Measurements from ENCODE around the gene MRPL9.
A peak's percentile ranks its signal among the peaks of the same experiment; 100 is the strongest.
"Not testable (repeated sequence)": the region's sequence is repeated elsewhere in the genome, so short reads cannot be mapped to it uniquely, and the experiment has no call there.

Gene MRPL9

GRCh38 chr1:151776665-151777062, 13.4 kb upstream of the MRPL9 start:
- no peak overlapping the region for H3K4me3 Mint-ChIP-seq
- no peak for ATAC-seq (replicated peaks)

GRCh38 chr1:151775894-151776664, 12.8 kb upstream of the MRPL9 start:
- H3K36me3 Mint-ChIP-seq (ENCODE audit: insufficient read depth) = peaks cover 33% of the 10 kb centered on the region
- no peak for ATAC-seq (replicated peaks)
- no peaks in the 10 kb centered on the region for H3K27me3 Mint-ChIP-seq
- no peaks in the 10 kb centered on the region for H3K9me3 Mint-ChIP-seq
- no peak overlapping the region for H3K27ac Mint-ChIP-seq
- DNase-seq = no peak
- no peak overlapping the region for H3K4me3 Mint-ChIP-seq
- H3K4me1 Mint-ChIP-seq (ENCODE audit: low read depth in 2 of 2) = no peaks in the 10 kb centered on the region

More at GRCh38 chr1:151776665-151777062, 13.4 kb upstream of the MRPL9 start:
- peaks cover 31% of the 10 kb centered on the region for H3K36me3 Mint-ChIP-seq (ENCODE audit: insufficient read depth)
- H3K9me3 Mint-ChIP-seq = no peaks in the 10 kb centered on the region
- H3K27me3 Mint-ChIP-seq = no peaks in the 10 kb centered on the region
- no peak for DNase-seq
- H3K4me1 Mint-ChIP-seq (ENCODE audit: low read depth in 2 of 2) = no peaks in the 10 kb centered on the region
- no peak overlapping the region for H3K27ac Mint-ChIP-seq

GRCh38 chr1:151774256-151774922, 11.1 kb upstream of the MRPL9 start:
- Mint-ChIP-seq H3K27ac (no peak overlapping the region), H3K36me3 (ENCODE audit: insufficient read depth) (peaks cover 33% of the 10 kb centered on the region), H3K9me3 (no peaks in the 10 kb centered on the region), H3K4me3 (no peak overlapping the region), H3K4me1 (ENCODE audit: low read depth in 2 of 2) (no peaks in the 10 kb centered on the region), H3K27me3 (no peaks in the 10 kb centered on the region)
- ATAC-seq (replicated peaks) = no peak
- DNase-seq = no peak

GRCh38 chr1:151773702-151774101, 10.4 kb upstream of the MRPL9 start:
- Mint-ChIP-seq H3K27me3 (no peaks in the 10 kb centered on the region), H3K27ac (no peak overlapping the region), H3K4me3 (no peak overlapping the region), H3K4me1 (ENCODE audit: low read depth in 2 of 2) (no peaks in the 10 kb centered on the region), H3K9me3 (no peaks in the 10 kb centered on the region), H3K36me3 (ENCODE audit: insufficient read depth) (peaks cover 29% of the 10 kb centered on the region)
- no peak for DNase-seq
- no peak for ATAC-seq (replicated peaks)

GRCh38 chr1:151769270-151769669, 6.0 kb upstream of the MRPL9 start:
- not testable (repeated sequence) for H3K4me3 Mint-ChIP-seq; H3K36me3 Mint-ChIP-seq (ENCODE audit: insufficient read depth); DNase-seq; H3K9me3 Mint-ChIP-seq; ATAC-seq (replicated peaks); H3K4me1 Mint-ChIP-seq (ENCODE audit: low read depth in 2 of 2); H3K27me3 Mint-ChIP-seq; H3K27ac Mint-ChIP-seq

- not testable (repeated sequence) for H3K27me3 Mint-ChIP-seq; H3K4me3 Mint-ChIP-seq; H3K36me3 Mint-ChIP-seq (ENCODE audit: insufficient read depth); DNase-seq; H3K9me3 Mint-ChIP-seq; H3K4me1 Mint-ChIP-seq (ENCODE audit: low read depth in 2 of 2); H3K27ac Mint-ChIP-seq; ATAC-seq (replicated peaks)
Measured at GRCh38 chr1:151768351-151769066, 5.2 kb upstream of the MRPL9 start.

GRCh38 chr1:151763990-151764389, 694 bp upstream of the MRPL9 start:
- no peaks in the 10 kb centered on the region for H3K9me3 Mint-ChIP-seq
- no peak for DNase-seq
- peak overlapping the region; percentile 97 to 98 for H3K27ac Mint-ChIP-seq
- H3K4me3 Mint-ChIP-seq = peak overlapping the region; percentile 95 to 97
- H3K4me1 Mint-ChIP-seq (ENCODE audit: low read depth in 2 of 2) = peaks cover 14 to 15% of the 10 kb centered on the region in 2 donors
- peaks cover 47% of the 10 kb centered on the region for H3K36me3 Mint-ChIP-seq (ENCODE audit: insufficient read depth)
- ATAC-seq (replicated peaks) = no peak
- H3K27me3 Mint-ChIP-seq = no peaks in the 10 kb centered on the region

GRCh38 chr1:151760597-151761385, 2.5 kb downstream of the MRPL9 start:
- peak overlapping the region in 1 of 2 donors; percentile 72 for H3K27ac Mint-ChIP-seq
- DNase-seq (no peak), ATAC-seq (replicated peaks) (no peak)
- peaks cover 64% of the 10 kb centered on the region for H3K36me3 Mint-ChIP-seq (ENCODE audit: insufficient read depth)
- no peak overlapping the region for H3K4me3 Mint-ChIP-seq
- peaks cover 20 to 21% of the 10 kb centered on the region in 2 donors for H3K4me1 Mint-ChIP-seq (ENCODE audit: low read depth in 2 of 2)
- H3K27me3 Mint-ChIP-seq = no peaks in the 10 kb centered on the region
- no peaks in the 10 kb centered on the region for H3K9me3 Mint-ChIP-seq

- no peaks in the 10 kb centered on the region for H3K27me3 Mint-ChIP-seq
- peaks cover 64% of the 10 kb centered on the region for H3K36me3 Mint-ChIP-seq (ENCODE audit: insufficient read depth)
- ATAC-seq (replicated peaks) (no peak), DNase-seq (no peak)
- H3K9me3 Mint-ChIP-seq = no peaks in the 10 kb centered on the region
- H3K4me3 Mint-ChIP-seq = no peak overlapping the region
- no peak overlapping the region for H3K27ac Mint-ChIP-seq
- peaks cover 18 to 19% of the 10 kb centered on the region in 2 donors for H3K4me1 Mint-ChIP-seq (ENCODE audit: low read depth in 2 of 2)
Measured at GRCh38 chr1:151759241-151759640, 4.1 kb downstream of the MRPL9 start.

- ATAC-seq (replicated peaks) = no peak
- H3K36me3 Mint-ChIP-seq (ENCODE audit: insufficient read depth) = peaks cover 40% of the 10 kb centered on the region
- H3K27ac Mint-ChIP-seq = peak overlapping the region in 1 of 2 donors; percentile 16
- no peak overlapping the region for H3K4me3 Mint-ChIP-seq
- H3K9me3 Mint-ChIP-seq = no peaks in the 10 kb centered on the region
- peaks cover 6 to 10% of the 10 kb centered on the region in 2 donors for H3K27me3 Mint-ChIP-seq
- peaks cover 6% of the 10 kb centered on the region in 2 donors for H3K4me1 Mint-ChIP-seq (ENCODE audit: low read depth in 2 of 2)
- no peak for DNase-seq
Measured at GRCh38 chr1:151756291-151756690, 7.0 kb downstream of the MRPL9 start.

- DNase-seq = no peak
- H3K27ac Mint-ChIP-seq = no peak overlapping the region
- H3K4me1 Mint-ChIP-seq (ENCODE audit: low read depth in 2 of 2) = no peaks in the 10 kb centered on the region
- no peaks in the 10 kb centered on the region for H3K36me3 Mint-ChIP-seq (ENCODE audit: insufficient read depth)
- no peaks in the 10 kb centered on the region for H3K27me3 Mint-ChIP-seq
- no peak overlapping the region for H3K4me3 Mint-ChIP-seq
- ATAC-seq (replicated peaks) = no peak
- no peaks in the 10 kb centered on the region for H3K9me3 Mint-ChIP-seq
Measured at GRCh38 chr1:151741516-151741915, 21.8 kb downstream of the MRPL9 start.

GRCh38 chr1:151739590-151740355, 23.5 kb downstream of the MRPL9 start:
- Mint-ChIP-seq H3K36me3 (ENCODE audit: insufficient read depth) (no peaks in the 10 kb centered on the region), H3K4me1 (ENCODE audit: low read depth in 2 of 2) (peaks cover 0 to 2% of the 10 kb centered on the region in 2 donors), H3K9me3 (no peaks in the 10 kb centered on the region), H3K4me3 (no peak overlapping the region), H3K27ac (no peak overlapping the region), H3K27me3 (peaks cover 4 to 5% of the 10 kb centered on the region in 2 donors)
- DNase-seq = no peak
- no peak for ATAC-seq (replicated peaks)
